NT2/D1 (cell line): ENCODE measurements around the gene ZYG11B.

Experiments
- DNase-seq: peaks from one replicate; pipeline ENCODE4 v3.0.0-alpha.2; 2011; ENCODE audit warnings: low read depth, low spot score
- H3K27me3 ChIP-seq: 2 replicates; pipeline ENCODE4 v1.6.0; 2011; ENCODE audit warnings: mild to moderate bottlenecking; ENCODE audit not compliant: insufficient read length, insufficient read depth
- H3K36me3 ChIP-seq: 2 replicates; pipeline ENCODE4 v1.6.1; 2011; ENCODE audit warnings: mild to moderate bottlenecking, low read length, mixed read lengths; ENCODE audit not compliant: insufficient read depth, insufficient read length
- H3K4me1 ChIP-seq: 2 replicates; pipeline ENCODE4 v1.5.1; 2011; ENCODE audit not compliant: insufficient read depth, insufficient read length
- H3K4me3 ChIP-seq: 2 replicates; pipeline ENCODE4 v1.5.1; 2011; ENCODE audit warnings: low read depth; ENCODE audit not compliant: insufficient read length
- H3K9ac ChIP-seq: 2 replicates; pipeline ENCODE4 v1.6.0; 2011; ENCODE audit warnings: low read depth; ENCODE audit not compliant: insufficient read length
- H3K9me3 ChIP-seq: 2 replicates; pipeline ENCODE4 v1.5.1; 2011; ENCODE audit warnings: mild to moderate bottlenecking, low read length; ENCODE audit not compliant: insufficient read depth
- SUZ12 ChIP-seq: IDR thresholded peaks from 2 replicates; pipeline ENCODE4 v1.6.1; 2011; ENCODE audit not compliant: insufficient read length, insufficient read depth; ENCODE audit errors: extremely low read depth
- YY1 ChIP-seq: IDR thresholded peaks from 2 replicates; pipeline ENCODE4 v1.6.1; 2011; ENCODE audit not compliant: insufficient read length, insufficient read depth
- ZNF274 ChIP-seq: IDR thresholded peaks from 2 replicates; pipeline ENCODE4 v1.6.1; 2011; ENCODE audit warnings: mild to moderate bottlenecking, low read depth, low read length

The ZYG11B gene

GRCh38 chr1:52848423-52848822 lies 122.2 kb downstream of the ZYG11B start:
- no peak for TF ChIP-seq ZNF274
- H3K4me1 ChIP-seq, result no peaks in the 10 kb centered on the region
- H3K27me3 ChIP-seq, result no peaks in the 10 kb centered on the region

GRCh38 chr1:52850951-52851350 lies 124.7 kb downstream of the ZYG11B start:
- TF ChIP-seq ZNF274 (no peak), SUZ12 (no peak), YY1 (no peak)
- Histone ChIP-seq H3K4me1 (no peaks in the 10 kb centered on the region), H3K27me3 (no peaks in the 10 kb centered on the region), H3K9me3 (no peaks in the 10 kb centered on the region), H3K36me3 (peaks cover 17% of the 10 kb centered on the region), H3K9ac (no peak overlapping the region), H3K4me3 (no peak overlapping the region)
- no peak for DNase-seq

More at GRCh38 chr1:52848423-52848822, 122.2 kb downstream of the ZYG11B start:
- H3K4me3 ChIP-seq, result no peak overlapping the region
- DNase-seq, result no peak
- no peak overlapping the region for H3K9ac ChIP-seq
- no peaks in the 10 kb centered on the region for H3K36me3 ChIP-seq
- no peaks in the 10 kb centered on the region for H3K9me3 ChIP-seq

- H3K4me1 ChIP-seq, result no peaks in the 10 kb centered on the region
- peaks cover 36% of the 10 kb centered on the region for H3K36me3 ChIP-seq
- H3K9me3 ChIP-seq, result no peaks in the 10 kb centered on the region
- no peak for DNase-seq
- TF ChIP-seq SUZ12 (no peak), ZNF274 (no peak), YY1 (no peak)
- H3K9ac ChIP-seq, result no peak overlapping the region
- H3K4me3 ChIP-seq, result no peak overlapping the region
- no peaks in the 10 kb centered on the region for H3K27me3 ChIP-seq
Measured at GRCh38 chr1:52852854-52853253, 126.6 kb downstream of the ZYG11B start.

- H3K27me3 ChIP-seq, result no peaks in the 10 kb centered on the region
- DNase-seq, result no peak
- H3K4me3 ChIP-seq, result no peak overlapping the region
- peaks cover 48% of the 10 kb centered on the region for H3K36me3 ChIP-seq
- no peaks in the 10 kb centered on the region for H3K4me1 ChIP-seq
- TF ChIP-seq ZNF274 (no peak), YY1 (no peak), SUZ12 (no peak)
- no peaks in the 10 kb centered on the region for H3K9me3 ChIP-seq
- no peak overlapping the region for H3K9ac ChIP-seq
Measured at GRCh38 chr1:52855584-52855983, 129.3 kb downstream of the ZYG11B start.

GRCh38 chr1:52856026-52856425 lies 129.8 kb downstream of the ZYG11B start:
- TF ChIP-seq ZNF274 (no peak), YY1 (no peak), SUZ12 (no peak)
- Histone ChIP-seq H3K9ac (no peak overlapping the region), H3K9me3 (no peaks in the 10 kb centered on the region), H3K36me3 (peaks cover 52% of the 10 kb centered on the region), H3K4me1 (no peaks in the 10 kb centered on the region), H3K27me3 (no peaks in the 10 kb centered on the region), H3K4me3 (no peak overlapping the region)
- no peak for DNase-seq

- Histone ChIP-seq H3K36me3 (peaks cover 60% of the 10 kb centered on the region), H3K4me3 (no peak overlapping the region), H3K4me1 (no peaks in the 10 kb centered on the region), H3K9ac (no peak overlapping the region), H3K9me3 (no peaks in the 10 kb centered on the region), H3K27me3 (no peaks in the 10 kb centered on the region)
- no peak for DNase-seq
- TF ChIP-seq YY1 (no peak), ZNF274 (no peak), SUZ12 (no peak)
Measured at GRCh38 chr1:52857443-52857842, 131.2 kb downstream of the ZYG11B start.

- TF ChIP-seq YY1 (no peak), SUZ12 (no peak), ZNF274 (no peak)
- Histone ChIP-seq H3K27me3 (no peaks in the 10 kb centered on the region), H3K4me1 (no peaks in the 10 kb centered on the region), H3K4me3 (no peak overlapping the region), H3K36me3 (peaks cover 65% of the 10 kb centered on the region), H3K9ac (no peak overlapping the region), H3K9me3 (no peaks in the 10 kb centered on the region)
- no peak for DNase-seq
Measured at GRCh38 chr1:52862666-52863458, 136.6 kb downstream of the ZYG11B start.
